PC-9 (cell line): ENCODE measurements around the gene CYGB. TPM values are rescaled to one million over a fixed set of nuclear protein-coding genes. Genes with fewer than 3 reads are reported as not detected.

Experiments
- BruUV-seq: library from RNA; stranded (reverse); fragments of 400-500 nt; replicated peaks from 2 replicates; lab custom pipeline; 2021; lab: Mats Ljungman, UMichigan
- CTCF ChIA-PET: fragments of 300-600 bp; sonication (Branson Sonifier 250); formaldehyde crosslinking; loops from one replicate; lab custom pipeline; 2022; ENCODE audit warnings: antibody characterized with exemption; lab: Charles Lee
- POLR2A ChIA-PET: fragments of 300-600 bp; sonication (Branson Sonifier 250); formaldehyde crosslinking; loops from one replicate; lab custom pipeline; 2022; ENCODE audit warnings: antibody characterized with exemption; ENCODE audit not compliant: unreplicated experiment; lab: Charles Lee
- DNase-seq, 2 experiments: peaks; one replicate each; pipeline versions ENCODE4 v3.0.0 to v3.0.0-alpha.2; 2015 to 2022; ENCODE audit warnings: mixed read lengths in 1 of 2
- H2AFZ ChIP-seq: fragments of 200-600 bp; sonication (generic); 2 replicates; pipeline ENCODE4 v1.8.1; 2017; ENCODE audit warnings: antibody characterized with exemption
- H3F3A ChIP-seq: fragments of 200-600 bp; sonication (generic); 2 replicates; pipeline ENCODE4 v1.8.1; 2017; ENCODE audit warnings: antibody characterized with exemption, mild to moderate bottlenecking, low read depth; ENCODE audit not compliant: insufficient read depth
- H3K27ac ChIP-seq: fragments of 200-600 bp; sonication (generic); 2 replicates; pipeline ENCODE4 v1.6.1; 2016; ENCODE audit warnings: mixed run types
- H3K27me3 ChIP-seq: fragments of 200-600 bp; sonication (generic); 2 replicates; pipeline ENCODE4 v1.6.1; 2016; ENCODE audit warnings: low read depth, mixed run types; ENCODE audit not compliant: insufficient read depth
- H3K36me3 ChIP-seq: fragments of 200-600 bp; sonication (generic); 2 replicates; pipeline ENCODE4 v1.6.1; 2016; ENCODE audit warnings: low read depth, mixed run types
- H3K4me1 ChIP-seq: fragments of 200-600 bp; sonication (generic); replicated peaks from 2 replicates; pipeline ENCODE4 v1.6.1; 2016; ENCODE audit warnings: mixed run types; ENCODE audit not compliant: insufficient read depth
- H3K4me2 ChIP-seq: fragments of 200-600 bp; sonication (generic); 2 replicates; pipeline ENCODE4 v1.6.1; 2017; ENCODE audit warnings: mixed run types
- H3K4me3 ChIP-seq: fragments of 200-600 bp; sonication (generic); 2 replicates; pipeline ENCODE4 v1.6.1; 2016; ENCODE audit warnings: mixed run types
- H3K79me2 ChIP-seq: fragments of 200-600 bp; sonication (generic); 2 replicates; pipeline ENCODE4 v1.6.1; 2017; ENCODE audit warnings: low read depth, mixed run types
- H3K9me2 ChIP-seq: fragments of 200-600 bp; sonication (generic); 2 replicates; pipeline ENCODE4 v1.8.1; 2017; ENCODE audit warnings: mild to moderate bottlenecking; ENCODE audit not compliant: insufficient read depth
- H3K9me3 ChIP-seq: fragments of 200-600 bp; sonication (generic); 2 replicates; pipeline ENCODE4 v1.8.1; 2016; ENCODE audit warnings: low read depth; ENCODE audit not compliant: insufficient read depth
- H4K20me1 ChIP-seq: fragments of 200-600 bp; sonication (generic); 2 replicates; pipeline ENCODE4 v1.8.1; 2017; ENCODE audit not compliant: insufficient read depth
- CTCF ChIP-seq: fragments of 200-600 bp; sonication (generic); conservative IDR thresholded peaks from 2 replicates; pipeline ENCODE4 v1.6.1; 2017; ENCODE audit warnings: mixed run types, antibody characterized with exemption, mild to moderate bottlenecking, moderate library complexity
- EZH2 ChIP-seq: fragments of 200-600 bp; sonication (generic); IDR thresholded peaks from 2 replicates; pipeline ENCODE4 v1.8.0; 2017; ENCODE audit warnings: antibody characterized with exemption, low read depth
- intact Hi-C: fragments of 100-400 bp; cut with micrococcal nuclease; formaldehyde crosslinking; loops from one replicate; pipeline ENCODE4 v1.10.0; 2022; ENCODE audit not compliant: unreplicated experiment
- total RNA-seq: library from RNA; stranded (reverse); gene quantifications from 2 replicates; pipeline ENCODE4 v1.2.3, GENCODE V29; 2021

CYGB gene
- total RNA-seq, 1 experiment from 2014 or later: 1.1 TPM

GRCh38 chr17:76492123-76492988 is 45.2 kb downstream of the CYGB start:
- TF ChIP-seq EZH2 (no peak), CTCF (no peak)
- no TSS peak for BruUV-seq
- no peak overlapping the region for H3K27ac ChIP-seq
- no peaks in the 10 kb centered on the region for H4K20me1 ChIP-seq
- intact Hi-C loops: no loop called here
- no peak overlapping the region for H3K4me2 ChIP-seq
- POLR2A ChIA-PET: interaction anchor here (0.6 to 0.7 kb wide), 3 partner anchors 10 to 122 kb away, joined by 3 read pairs; no protein-coding TSS in a partner anchor
- H3K9me2 ChIP-seq: no peaks in the 10 kb centered on the region
- no peaks in the 10 kb centered on the region for H3K27me3 ChIP-seq
- no peaks in the 10 kb centered on the region for H3F3A ChIP-seq
- H3K79me2 ChIP-seq: no peaks in the 10 kb centered on the region
- H3K9me3 ChIP-seq: no peaks in the 10 kb centered on the region
- no peaks in the 10 kb centered on the region for H3K36me3 ChIP-seq
- no peaks in the 10 kb centered on the region for H3K4me1 ChIP-seq
- CTCF ChIA-PET: interaction anchor here (0.8 kb wide), 1 partner anchor 224 kb away, joined by 3 read pairs; no protein-coding TSS in a partner anchor
- DNase-seq: no peak
- no peak overlapping the region for H2AFZ ChIP-seq
- no peak overlapping the region for H3K4me3 ChIP-seq

DNA sequence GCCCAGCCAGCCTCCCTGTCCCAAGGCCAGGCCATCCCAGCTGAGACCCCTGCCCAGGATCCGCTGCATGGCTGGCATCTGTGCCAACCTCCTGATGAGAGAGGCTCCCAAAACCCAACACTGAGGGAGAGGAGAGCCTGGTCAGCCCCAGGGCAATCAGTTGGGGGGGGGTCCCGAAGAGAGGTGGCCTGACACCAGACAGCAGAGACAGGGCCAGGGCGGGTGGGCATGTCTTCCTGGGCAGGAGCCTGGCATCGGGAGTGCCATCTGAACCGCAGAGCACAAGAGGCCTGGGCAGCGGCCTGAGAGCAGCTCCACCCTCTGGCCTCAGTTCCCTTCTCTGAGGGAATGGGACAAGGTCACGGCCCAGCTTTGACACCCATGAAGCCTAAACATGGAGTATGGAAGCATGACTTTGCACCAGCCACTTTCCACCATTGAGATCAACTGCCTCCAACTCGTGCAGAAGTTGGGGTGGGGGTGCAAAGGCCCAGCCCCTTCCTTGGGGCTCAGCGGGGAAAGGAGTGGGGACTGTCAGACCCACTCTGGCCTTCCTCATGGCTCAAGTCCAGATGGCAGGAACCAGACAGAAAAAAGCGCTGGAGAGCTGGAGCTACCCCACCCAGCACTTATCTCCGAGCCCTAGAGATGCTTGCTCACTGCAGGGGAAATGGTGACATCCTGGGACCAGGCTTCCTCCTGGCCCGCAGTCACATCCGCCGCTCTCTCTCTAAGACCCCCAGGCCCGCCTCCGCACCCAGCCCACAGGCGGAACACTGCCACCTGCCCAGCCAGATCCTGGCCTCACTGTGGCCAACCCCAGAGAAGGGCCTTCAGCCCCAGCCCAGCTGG is 46.0 kb downstream of the CYGB start:
- H3K79me2 ChIP-seq: no peaks in the 10 kb centered on the region
- no peak overlapping the region for H2AFZ ChIP-seq
- H3K36me3 ChIP-seq: no peaks in the 10 kb centered on the region
- H3F3A ChIP-seq: no peaks in the 10 kb centered on the region
- H3K27ac ChIP-seq: no peak overlapping the region
- no peaks in the 10 kb centered on the region for H3K4me1 ChIP-seq
- BruUV-seq: no TSS peak
- DNase-seq: no peak
- no peak overlapping the region for H3K4me3 ChIP-seq
- H3K9me3 ChIP-seq: no peaks in the 10 kb centered on the region
- H3K27me3 ChIP-seq: no peaks in the 10 kb centered on the region
- ChIA-PET POLR2A (interaction anchor here (0.6 kb wide), 1 partner anchor 9 kb away, joined by 3 read pairs; no protein-coding TSS in a partner anchor), CTCF (no interaction called here)
- intact Hi-C loops: no loop called here
- no peaks in the 10 kb centered on the region for H4K20me1 ChIP-seq
- H3K4me2 ChIP-seq: no peak overlapping the region
- TF ChIP-seq CTCF (no peak), EZH2 (no peak)
- no peaks in the 10 kb centered on the region for H3K9me2 ChIP-seq

GRCh38 chr17:76490112-76490710 is 47.3 kb downstream of the CYGB start:
- Histone ChIP-seq H3K9me2 (no peaks in the 10 kb centered on the region), H2AFZ (no peak overlapping the region), H3K4me2 (no peak overlapping the region), H3K4me1 (no peaks in the 10 kb centered on the region), H3K27me3 (no peaks in the 10 kb centered on the region), H4K20me1 (no peaks in the 10 kb centered on the region), H3K9me3 (no peaks in the 10 kb centered on the region), H3K36me3 (no peaks in the 10 kb centered on the region), H3K4me3 (no peak overlapping the region), H3F3A (no peaks in the 10 kb centered on the region), H3K79me2 (no peaks in the 10 kb centered on the region), H3K27ac (no peak overlapping the region)
- BruUV-seq: no TSS peak
- CTCF ChIA-PET: interaction anchor here (0.7 kb wide), 1 partner anchor 28 kb away, joined by 3 read pairs; no protein-coding TSS in a partner anchor
- TF ChIP-seq EZH2 (no peak), CTCF (no peak)
- DNase-seq: no peak
- intact Hi-C loops: no loop called here
- POLR2A ChIA-PET: interaction anchor here (0.7 kb wide), 1 partner anchor 308 kb away, joined by 3 read pairs; no protein-coding TSS in a partner anchor
